Kidney capillary endothelial cell (primary cell): ENCODE data around the gene VAMP4.
"Not testable (repeated sequence)": the region's sequence is repeated elsewhere in the genome, so short reads cannot be mapped to it uniquely, and the experiment has no call there.

Source experiments
- DNase-seq: peaks from one replicate; pipeline ENCODE4 v3.0.0-alpha.2; 2018; ENCODE audit warnings: low spot score

VAMP4 gene

DNA sequence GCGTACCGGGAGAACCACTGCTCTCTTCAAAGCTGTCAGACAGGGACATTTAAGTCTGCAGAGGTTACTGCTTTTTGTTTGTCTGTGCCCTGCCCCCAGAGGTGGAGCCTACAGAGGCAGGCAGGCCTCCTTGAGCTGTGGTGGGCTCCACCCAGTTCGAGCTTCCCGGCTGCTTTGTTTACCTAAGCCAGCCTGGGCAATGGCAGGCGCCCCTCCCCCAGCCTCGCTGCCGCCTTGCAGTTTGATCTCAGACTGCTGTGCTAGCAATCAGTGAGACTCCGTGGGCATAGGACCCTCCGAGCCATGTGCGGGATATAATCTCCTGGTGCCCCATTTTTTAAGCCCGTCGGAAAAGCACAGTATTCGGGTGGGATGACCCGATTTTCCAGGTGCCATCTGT is 46.1 kb downstream of the VAMP4 start:
- not testable (repeated sequence) for DNase-seq

DNA sequence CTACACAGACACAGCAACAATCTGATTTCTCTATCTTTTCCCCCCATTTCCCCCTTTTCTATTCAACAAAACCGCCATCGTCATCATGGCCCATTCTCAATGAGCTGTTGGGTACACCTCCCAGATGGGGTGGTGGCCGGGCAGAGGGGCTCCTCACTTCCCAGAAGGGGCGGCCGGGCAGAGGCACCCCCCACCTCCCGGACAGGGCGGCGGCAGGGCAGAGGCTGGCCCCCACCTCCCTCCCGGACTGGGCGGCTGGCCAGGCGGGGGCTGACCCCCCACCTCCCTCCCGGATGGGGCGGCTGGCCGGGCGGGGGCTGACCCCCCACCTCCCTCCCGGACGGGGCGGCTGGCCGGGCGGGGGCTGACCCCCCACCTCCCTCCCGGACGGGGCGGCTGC is 48.3 kb downstream of the VAMP4 start:
- not testable (repeated sequence) for DNase-seq

DNA sequence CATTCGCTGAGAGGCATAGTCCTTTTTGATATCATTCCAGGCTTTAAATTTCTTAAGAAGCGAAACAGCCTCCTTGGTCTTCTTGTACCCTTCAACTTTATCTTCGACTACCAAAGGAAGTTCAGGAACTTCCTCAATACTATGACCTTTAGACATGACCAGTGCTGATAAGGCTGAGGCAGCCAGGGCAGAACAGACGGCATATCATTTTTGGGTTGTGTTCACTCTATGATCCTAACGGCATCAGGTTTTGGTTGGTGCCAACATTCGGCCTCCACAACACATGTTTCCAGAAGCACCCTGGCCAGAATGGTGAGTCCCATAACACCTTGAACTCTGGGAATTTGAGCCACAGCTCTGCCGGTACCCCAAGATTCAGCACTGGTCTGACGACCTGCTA is 58.0 kb downstream of the VAMP4 start:
- no peak for DNase-seq

DNA sequence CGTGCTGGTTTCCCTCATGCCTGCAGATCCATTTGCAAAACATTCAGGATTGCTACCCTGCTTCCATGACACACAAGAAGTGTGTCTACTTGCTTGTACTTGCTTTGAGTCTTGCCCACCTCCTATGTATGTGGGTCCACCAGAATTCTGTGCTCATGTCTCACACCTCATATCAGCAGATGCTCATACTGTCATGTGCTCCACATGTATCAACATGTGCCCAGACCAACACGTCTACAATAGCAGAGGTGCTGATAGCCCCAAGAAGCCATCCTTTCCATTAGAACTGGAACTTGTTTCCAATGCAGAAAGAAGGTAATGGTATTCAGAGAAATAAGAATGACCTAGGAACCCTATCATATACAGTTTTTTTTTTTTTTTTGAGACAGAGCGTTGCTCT is 61.5 kb downstream of the VAMP4 start:
- no peak for DNase-seq

DNA sequence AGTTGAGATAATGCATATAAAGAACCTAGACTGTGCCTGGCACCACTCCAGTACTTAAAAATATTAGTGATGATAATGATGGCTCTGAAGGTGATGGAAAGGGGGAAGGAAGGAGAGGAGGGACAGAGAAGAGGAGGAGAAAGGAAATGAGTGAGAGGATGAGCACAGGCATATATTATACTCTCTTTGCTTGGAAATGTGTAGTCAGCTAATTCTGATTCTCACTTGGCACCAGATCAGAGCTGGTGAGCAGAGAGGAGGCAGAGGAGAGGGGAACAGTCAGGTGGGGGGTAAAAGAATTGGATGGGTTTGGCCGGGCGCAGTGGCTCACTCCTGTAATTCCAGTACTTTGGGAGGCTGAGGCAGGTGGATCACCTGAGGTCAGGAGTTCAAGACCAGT is 65.0 kb downstream of the VAMP4 start:
- no peak for DNase-seq

GRCh38 chr1:171674431-171675405 is 67.1 kb downstream of the VAMP4 start:
- no peak for DNase-seq

DNA sequence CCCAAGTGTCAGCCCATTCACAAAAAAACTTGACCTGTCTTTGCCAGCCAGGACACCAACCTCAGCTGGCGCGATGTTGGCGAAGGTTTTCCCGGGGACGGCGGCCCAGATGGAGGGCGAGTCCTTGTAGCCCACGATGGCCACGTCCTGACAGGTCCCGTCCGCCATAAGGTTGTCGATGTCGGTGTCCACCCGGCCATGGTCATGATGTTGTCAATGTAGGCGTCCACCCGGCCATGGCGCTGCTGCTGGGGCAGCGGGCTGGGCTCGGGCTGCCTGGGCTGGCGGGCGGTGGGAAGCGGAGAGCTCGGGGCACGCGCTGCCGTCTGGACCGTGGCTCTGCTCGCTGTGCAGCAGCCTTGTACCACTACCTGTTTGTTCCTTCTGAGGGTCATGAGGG is 71.1 kb downstream of the VAMP4 start:
- DNase-seq: no peak

DNA sequence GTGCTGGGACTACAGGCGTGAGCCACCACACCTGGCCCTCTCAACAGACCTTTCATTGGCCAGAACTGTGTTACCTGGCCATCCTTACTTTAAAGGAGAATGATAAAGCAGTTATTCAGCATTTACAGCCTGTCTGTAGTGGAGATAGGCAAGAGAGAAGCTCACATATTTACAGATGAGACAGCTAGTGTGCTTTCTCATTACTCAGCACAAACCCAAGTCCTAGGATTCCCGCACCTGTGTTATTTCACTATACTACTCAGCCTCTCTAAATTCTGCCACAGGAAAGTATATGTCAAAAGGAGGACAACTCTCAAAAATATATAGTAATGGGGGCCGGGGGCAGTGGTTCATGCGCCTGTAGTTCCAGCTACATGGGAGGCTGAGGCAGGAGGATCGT is 73.5 kb downstream of the VAMP4 start:
- DNase-seq: no peak

- no peak for DNase-seq
These were observed 75.6 kb downstream of the VAMP4 start for GRCh38 chr1:171666114-171666769.

DNA sequence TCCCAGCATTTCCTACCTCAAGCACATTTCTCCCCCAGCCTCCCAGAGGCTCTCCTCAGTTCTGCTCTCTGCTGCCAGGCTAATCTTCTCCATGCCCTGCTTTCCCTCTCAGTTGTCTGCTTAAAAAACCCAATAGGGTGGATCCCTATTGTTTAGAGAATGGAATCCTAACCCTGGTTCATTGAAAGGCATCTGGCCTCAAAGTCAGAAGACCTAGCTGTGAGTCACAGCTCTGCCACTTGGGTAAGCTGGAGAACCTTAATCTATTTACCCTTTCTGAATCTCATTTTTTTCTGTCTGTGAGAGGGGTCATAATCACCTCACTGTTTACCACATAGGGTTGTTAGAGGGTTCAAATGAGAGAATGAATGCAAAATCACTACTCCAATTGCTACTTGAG is 76.9 kb downstream of the VAMP4 start:
- no peak for DNase-seq

- no peak for DNase-seq
These were observed 77.8 kb downstream of the VAMP4 start for GRCh38 chr1:171663854-171664575.

- DNase-seq: no peak
These were observed 78.6 kb downstream of the VAMP4 start for GRCh38 chr1:171663036-171663853.

DNA sequence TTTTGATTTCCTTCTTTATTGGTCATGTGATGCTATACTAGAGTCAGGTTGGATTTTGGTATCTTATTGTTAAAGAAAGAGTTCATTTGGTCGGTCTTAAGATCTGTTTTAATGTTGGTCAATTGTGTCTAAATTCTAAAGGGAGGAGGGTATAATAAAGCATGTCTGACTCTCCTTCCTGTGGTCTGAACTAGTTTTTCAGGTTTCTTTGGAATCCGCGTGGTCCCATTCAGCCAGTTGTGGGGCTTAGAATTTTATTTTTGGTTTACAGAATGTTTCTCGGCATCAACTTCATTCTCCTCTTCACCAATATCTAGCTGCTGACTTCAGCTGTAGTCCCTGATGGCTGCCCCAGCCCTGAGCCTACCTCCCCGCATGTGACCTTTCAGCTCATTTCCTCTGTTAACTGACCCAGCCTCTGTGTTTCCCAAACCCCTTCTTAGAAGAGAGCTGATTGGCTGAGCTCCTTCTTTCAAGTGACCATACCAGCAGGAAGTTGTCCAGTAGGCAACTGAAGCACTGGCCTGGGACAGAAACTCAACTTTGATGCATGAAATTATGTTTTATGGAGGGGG is 80.7 kb downstream of the VAMP4 start:
- no peak for DNase-seq

GRCh38 chr1:171656206-171656605 is 85.7 kb downstream of the VAMP4 start:
- not testable (repeated sequence) for DNase-seq

DNA sequence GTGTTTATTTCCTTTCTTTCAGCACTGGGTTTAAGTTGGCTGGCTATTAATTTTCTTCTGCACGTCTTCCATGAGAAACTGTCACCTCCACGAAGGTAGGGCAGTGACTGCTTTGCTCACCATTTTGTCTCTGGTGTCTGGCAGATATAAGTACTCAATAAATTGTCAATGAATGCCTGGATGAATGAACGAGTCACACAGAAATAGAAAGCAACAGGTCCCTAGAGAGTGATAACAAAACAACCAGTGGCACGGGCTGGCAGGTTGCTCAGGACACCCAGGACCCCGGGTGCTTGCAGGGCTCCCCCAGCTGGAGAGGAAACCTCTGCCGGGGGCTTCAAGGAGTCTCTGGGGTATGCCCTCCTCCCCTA is 86.1 kb downstream of the VAMP4 start:
- DNase-seq: no peak

DNA sequence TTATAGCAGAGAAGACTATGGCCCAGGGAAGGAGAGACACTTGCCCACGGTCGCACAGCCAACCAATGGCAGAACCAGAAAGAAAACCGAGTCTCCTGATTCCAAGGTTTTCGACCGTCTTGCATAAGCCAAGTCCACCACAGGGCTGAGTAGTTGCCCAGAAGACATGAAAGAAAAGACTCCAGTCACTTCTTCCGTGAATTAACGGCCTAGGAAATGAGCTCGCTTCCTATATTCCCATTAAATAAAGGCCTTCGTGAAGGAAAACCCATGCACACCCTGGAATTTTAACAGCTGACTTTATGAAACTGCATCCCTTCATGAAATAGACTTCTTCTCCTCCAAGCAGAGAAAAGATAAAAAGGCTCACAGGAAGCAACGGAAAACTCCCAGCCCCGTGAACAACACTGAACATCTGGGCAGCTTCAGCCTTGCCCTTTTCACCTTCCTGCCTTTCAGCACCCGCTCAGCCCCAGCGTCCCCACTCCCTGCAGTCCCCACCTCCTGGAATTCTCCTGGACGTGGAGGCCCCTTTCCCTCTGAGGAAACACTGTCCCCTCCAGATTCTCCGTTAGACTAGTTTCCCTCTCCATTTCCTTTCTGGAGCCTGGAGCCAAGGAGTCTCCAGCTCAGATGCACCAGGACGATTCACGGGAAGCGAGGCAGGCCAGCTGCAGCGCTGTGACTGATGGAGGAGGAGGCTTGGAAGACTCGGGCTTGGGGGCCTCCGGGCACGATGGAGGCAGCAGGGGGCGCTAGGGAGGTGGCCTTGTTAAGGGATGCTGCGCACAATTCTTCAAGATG is 86.7 kb downstream of the VAMP4 start:
- DNase-seq: peak; percentile 92

GRCh38 chr1:171654201-171654941 is 87.5 kb downstream of the VAMP4 start:
- peak; percentile 11 for DNase-seq

- no peak for DNase-seq
These were observed 88.1 kb downstream of the VAMP4 start for GRCh38 chr1:171653796-171654195.

DNA sequence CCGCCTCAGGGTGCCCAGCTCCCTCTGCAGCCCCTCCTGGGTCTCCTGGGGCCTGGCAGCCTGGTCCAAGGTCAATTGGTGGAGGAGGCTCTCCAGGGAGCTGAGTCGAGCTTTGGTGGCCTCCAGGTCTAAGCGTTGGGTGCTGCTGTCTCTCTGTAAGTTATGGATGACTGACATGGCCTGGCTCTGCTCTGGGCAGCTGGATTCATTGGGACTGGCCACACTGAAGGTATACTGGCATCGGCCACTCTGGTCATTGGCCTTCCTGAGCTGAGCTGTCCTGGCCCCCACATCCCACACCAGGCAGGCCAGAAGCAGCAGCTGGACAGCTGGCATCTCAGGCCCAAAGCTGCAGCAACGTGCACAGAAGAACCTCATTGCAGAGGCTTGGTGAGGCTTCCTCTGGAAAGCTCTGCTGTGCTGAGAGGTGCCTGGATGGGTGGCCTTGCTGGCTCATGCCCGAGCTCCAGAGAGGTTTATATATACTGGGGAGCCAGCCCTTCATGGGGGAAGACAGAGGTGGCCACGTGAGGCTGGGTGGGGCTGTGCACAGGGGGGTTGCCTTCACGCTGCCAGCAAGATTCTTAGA is 89.5 kb downstream of the VAMP4 start, which contains the start of gene MYOC:
Gene MYOC, minus strand, starts transcription at position 455 of the 589 bp plus-strand sequence. Its CDS starts 77 bp downstream, at position 378.
- DNase-seq: no peak
